Nephron (organoid): ENCODE data around the gene ARHGEF3.
A peak's percentile ranks its signal among the peaks of the same experiment; 100 is the strongest.

Source experiments
- H3K27ac Mint-ChIP-seq, 3 experiments: 2 replicates each; pipeline ENCODE4 v1.8.0; 2020; ENCODE audit warnings: mixed read lengths in 3 of 3, mild to moderate bottlenecking in 2 of 3, moderate library complexity in 1 of 3
- H3K27me3 Mint-ChIP-seq: 2 replicates; pipeline ENCODE4 v1.8.0; 2021; ENCODE audit warnings: low read depth, mild to moderate bottlenecking, moderate library complexity, mixed read lengths
- H3K36me3 Mint-ChIP-seq: 2 replicates; pipeline ENCODE4 v1.8.0; 2020; ENCODE audit warnings: low read depth, mixed read lengths
- H3K4me1 Mint-ChIP-seq: 2 replicates; pipeline ENCODE4 v1.8.0; 2020; ENCODE audit warnings: mixed read lengths
- H3K4me3 Mint-ChIP-seq, 3 experiments: 2 replicates each; pipeline ENCODE4 v1.8.0; 2020; ENCODE audit warnings: mild to moderate bottlenecking in 3 of 3, mixed read lengths in 3 of 3, moderate library complexity in 2 of 3
- H3K9me3 Mint-ChIP-seq: 2 replicates; pipeline ENCODE4 v1.8.0; 2020; ENCODE audit warnings: mixed read lengths
- TF ChIP-seq, protein P1 (sequence below), 3 experiments: fragments of 200-600 bp; sonication (generic); IDR thresholded peaks; one replicate each; pipeline ENCODE4 v1.5.0; 2021; ENCODE audit warnings: antibody characterized with exemption in 3 of 3; ENCODE audit not compliant: unreplicated experiment in 3 of 3

The ARHGEF3 gene

DNA sequence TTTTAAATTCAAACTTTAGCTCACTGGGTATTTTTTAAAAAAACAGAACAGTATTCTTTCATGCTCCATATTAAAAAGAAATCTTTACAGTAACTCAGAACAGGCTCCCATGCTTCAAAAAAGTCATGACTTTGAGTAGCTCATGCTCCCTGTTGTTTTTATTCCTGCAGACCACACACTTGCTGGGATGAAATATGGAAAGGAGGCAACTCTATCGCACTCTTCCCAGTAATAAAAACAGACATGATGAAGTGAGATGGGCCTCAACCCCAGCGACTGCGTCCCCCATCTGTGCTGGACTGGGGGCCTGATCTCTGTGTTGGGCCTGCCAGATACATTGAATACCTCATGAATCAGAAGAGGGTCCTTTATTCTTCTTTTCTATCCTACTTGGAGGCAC lies 58.9 kb downstream of the ARHGEF3 start:
- Mint-ChIP-seq H3K27ac (peak overlapping the region; percentile 58 to 89 (median 76)), H3K4me1 (peaks cover 23% of the 10 kb centered on the region), H3K27me3 (peaks cover 6% of the 10 kb centered on the region), H3K36me3 (peaks cover 43% of the 10 kb centered on the region), H3K4me3 (no peak overlapping the region), H3K9me3 (no peaks in the 10 kb centered on the region)
- TF ChIP-seq, protein P1, sequence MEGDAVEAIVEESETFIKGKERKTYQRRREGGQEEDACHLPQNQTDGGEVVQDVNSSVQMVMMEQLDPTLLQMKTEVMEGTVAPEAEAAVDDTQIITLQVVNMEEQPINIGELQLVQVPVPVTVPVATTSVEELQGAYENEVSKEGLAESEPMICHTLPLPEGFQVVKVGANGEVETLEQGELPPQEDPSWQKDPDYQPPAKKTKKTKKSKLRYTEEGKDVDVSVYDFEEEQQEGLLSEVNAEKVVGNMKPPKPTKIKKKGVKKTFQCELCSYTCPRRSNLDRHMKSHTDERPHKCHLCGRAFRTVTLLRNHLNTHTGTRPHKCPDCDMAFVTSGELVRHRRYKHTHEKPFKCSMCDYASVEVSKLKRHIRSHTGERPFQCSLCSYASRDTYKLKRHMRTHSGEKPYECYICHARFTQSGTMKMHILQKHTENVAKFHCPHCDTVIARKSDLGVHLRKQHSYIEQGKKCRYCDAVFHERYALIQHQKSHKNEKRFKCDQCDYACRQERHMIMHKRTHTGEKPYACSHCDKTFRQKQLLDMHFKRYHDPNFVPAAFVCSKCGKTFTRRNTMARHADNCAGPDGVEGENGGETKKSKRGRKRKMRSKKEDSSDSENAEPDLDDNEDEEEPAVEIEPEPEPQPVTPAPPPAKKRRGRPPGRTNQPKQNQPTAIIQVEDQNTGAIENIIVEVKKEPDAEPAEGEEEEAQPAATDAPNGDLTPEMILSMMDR (IDR thresholded peaks at IDR 0.05; ENCODE audit: unreplicated experiment in 3 of 3), result no peak

DNA sequence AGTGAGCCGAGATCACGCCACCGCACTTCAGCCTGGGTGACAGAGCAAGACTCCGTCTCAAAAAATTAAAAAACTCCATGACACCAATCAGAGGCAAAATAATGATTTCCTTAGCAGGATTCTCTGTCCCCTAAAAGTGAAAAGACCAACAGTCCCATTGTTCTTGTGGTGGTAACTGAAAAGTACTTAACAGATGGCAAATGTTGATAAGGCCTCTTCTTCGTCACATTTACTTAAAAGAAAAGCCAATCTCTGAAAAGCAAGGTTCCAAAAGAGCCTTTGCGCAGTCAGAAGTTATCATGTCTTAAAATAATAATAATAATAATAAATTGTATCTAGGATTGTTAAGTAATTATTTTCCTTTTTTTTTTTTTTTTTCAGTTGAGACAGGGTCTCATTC lies 62.7 kb downstream of the ARHGEF3 start:
- Mint-ChIP-seq H3K27me3 (no peaks in the 10 kb centered on the region), H3K27ac (no peak overlapping the region), H3K9me3 (no peaks in the 10 kb centered on the region), H3K36me3 (peaks cover 49% of the 10 kb centered on the region), H3K4me1 (peaks cover 21% of the 10 kb centered on the region), H3K4me3 (no peak overlapping the region)
- TF ChIP-seq, protein P1 (IDR thresholded peaks at IDR 0.05; ENCODE audit: unreplicated experiment in 3 of 3), result no peak

DNA sequence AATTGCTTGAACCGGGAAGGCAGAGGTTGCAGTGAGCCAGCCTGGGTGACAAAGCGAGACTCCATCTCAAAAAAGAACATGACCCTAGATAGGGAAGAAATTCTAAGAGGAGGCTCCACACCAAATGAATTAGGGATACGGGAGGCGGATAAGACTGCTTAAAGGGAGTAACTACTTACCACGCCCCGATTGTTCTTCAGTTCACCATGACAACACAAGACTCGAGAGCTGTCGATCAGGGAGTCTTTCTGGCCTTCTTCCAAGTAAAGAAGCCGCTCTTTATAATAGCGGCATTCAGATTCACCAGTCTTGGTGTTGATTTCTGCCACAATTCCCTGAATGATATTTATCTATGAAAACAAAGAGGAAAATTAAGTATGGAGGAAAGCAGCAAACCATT lies 64.7 kb downstream of the ARHGEF3 start:
- Mint-ChIP-seq H3K4me1 (peaks cover under 1% of the 10 kb centered on the region), H3K27me3 (no peaks in the 10 kb centered on the region), H3K36me3 (peaks cover 43% of the 10 kb centered on the region), H3K27ac (no peak overlapping the region), H3K4me3 (no peak overlapping the region), H3K9me3 (no peaks in the 10 kb centered on the region)
- TF ChIP-seq, protein P1 (IDR thresholded peaks at IDR 0.05; ENCODE audit: unreplicated experiment in 3 of 3), result no peak

DNA sequence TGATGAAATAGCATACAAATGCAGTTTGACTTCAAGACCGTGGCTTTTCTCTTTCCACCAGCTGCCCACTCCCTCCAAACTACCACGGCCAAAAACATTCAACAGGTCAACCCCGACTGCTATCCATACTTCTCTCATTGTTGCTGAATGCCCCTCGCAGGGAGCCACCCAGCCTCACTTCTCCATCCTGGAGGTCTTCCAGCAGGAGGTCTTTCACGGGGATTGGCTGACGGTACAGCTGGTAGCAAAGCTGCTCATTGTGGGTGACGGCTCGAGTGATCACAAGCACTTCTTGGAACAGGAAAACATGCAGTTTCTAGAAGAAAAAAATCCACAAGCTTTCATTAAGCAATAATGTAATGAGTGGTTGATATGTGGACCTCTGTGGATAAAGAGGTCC lies 69.6 kb downstream of the ARHGEF3 start:
- Mint-ChIP-seq H3K36me3 (peaks cover 63% of the 10 kb centered on the region), H3K27me3 (no peaks in the 10 kb centered on the region), H3K27ac (no peak overlapping the region), H3K9me3 (no peaks in the 10 kb centered on the region), H3K4me3 (no peak overlapping the region), H3K4me1 (no peaks in the 10 kb centered on the region)
- TF ChIP-seq, protein P1 (IDR thresholded peaks at IDR 0.05; ENCODE audit: unreplicated experiment in 3 of 3), result no peak

DNA sequence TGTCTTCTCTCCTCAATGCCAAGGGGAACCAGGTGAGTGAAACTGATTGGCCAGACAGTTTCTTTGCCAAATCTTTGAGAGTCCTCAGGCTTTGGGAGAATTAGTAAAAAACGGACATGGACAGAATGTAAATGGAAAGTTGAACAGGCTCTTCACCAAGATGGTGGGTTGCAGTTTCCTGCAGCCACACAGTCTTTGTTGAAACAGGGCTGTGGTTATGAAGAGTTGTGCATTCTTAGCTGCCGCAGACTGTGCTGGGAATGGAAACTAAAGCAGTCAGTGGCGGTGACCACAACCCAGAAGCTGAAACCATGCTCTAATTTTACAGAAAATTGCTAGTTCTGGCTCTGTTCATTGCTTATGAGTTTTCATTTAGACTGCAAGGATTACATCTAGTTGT lies 76.6 kb downstream of the ARHGEF3 start:
- peak overlapping the region; percentile 64 to 79 (median 77) for H3K27ac Mint-ChIP-seq
- H3K9me3 Mint-ChIP-seq, result peaks cover 4% of the 10 kb centered on the region
- no peaks in the 10 kb centered on the region for H3K27me3 Mint-ChIP-seq
- TF ChIP-seq, protein P1 (IDR thresholded peaks at IDR 0.05; ENCODE audit: unreplicated experiment in 3 of 3), result no peak
- peaks cover 25% of the 10 kb centered on the region for H3K4me1 Mint-ChIP-seq
- H3K36me3 Mint-ChIP-seq, result peaks cover 66% of the 10 kb centered on the region
- no peak overlapping the region for H3K4me3 Mint-ChIP-seq

DNA sequence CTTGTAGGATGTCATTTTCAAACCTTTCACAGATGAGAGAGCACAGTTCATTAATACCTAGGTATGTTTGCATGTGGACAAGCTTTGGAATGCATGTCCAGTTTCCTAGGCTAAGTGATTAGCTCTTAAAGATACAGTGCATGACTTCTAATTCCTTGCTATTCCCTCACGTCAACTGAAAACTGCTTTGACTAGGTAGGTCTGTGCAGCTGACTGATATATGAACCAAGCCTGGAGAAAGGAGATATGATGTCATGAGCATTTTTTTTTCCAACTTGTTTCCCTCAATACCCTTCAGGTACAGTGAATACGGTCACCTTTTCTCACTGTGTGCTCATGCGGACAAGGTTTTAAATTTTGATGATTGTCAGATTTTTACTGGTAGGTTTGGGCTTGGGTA lies 77.1 kb downstream of the ARHGEF3 start:
- H3K36me3 Mint-ChIP-seq, result peaks cover 66% of the 10 kb centered on the region
- H3K27ac Mint-ChIP-seq, result peak overlapping the region; percentile 64 to 79 (median 77)
- no peaks in the 10 kb centered on the region for H3K27me3 Mint-ChIP-seq
- TF ChIP-seq, protein P1 (IDR thresholded peaks at IDR 0.05; ENCODE audit: unreplicated experiment in 3 of 3), result no peak
- peaks cover 7% of the 10 kb centered on the region for H3K9me3 Mint-ChIP-seq
- H3K4me1 Mint-ChIP-seq, result peaks cover 30% of the 10 kb centered on the region
- no peak overlapping the region for H3K4me3 Mint-ChIP-seq
